HG02852 (cell line): ENCODE measurements around the gene CCDC27.
"Not testable (repeated sequence)": the region's sequence is repeated elsewhere in the genome, so short reads cannot be mapped to it uniquely, and the experiment has no call there.

Source experiments
- ATAC-seq: cut with Tn5 transposase; IDR thresholded peaks from one replicate; pipeline ENCODE4 v1.9.1; 2021; ENCODE audit warnings: mild to moderate bottlenecking, moderate library complexity; ENCODE audit not compliant: unreplicated experiment

The CCDC27 gene

DNA sequence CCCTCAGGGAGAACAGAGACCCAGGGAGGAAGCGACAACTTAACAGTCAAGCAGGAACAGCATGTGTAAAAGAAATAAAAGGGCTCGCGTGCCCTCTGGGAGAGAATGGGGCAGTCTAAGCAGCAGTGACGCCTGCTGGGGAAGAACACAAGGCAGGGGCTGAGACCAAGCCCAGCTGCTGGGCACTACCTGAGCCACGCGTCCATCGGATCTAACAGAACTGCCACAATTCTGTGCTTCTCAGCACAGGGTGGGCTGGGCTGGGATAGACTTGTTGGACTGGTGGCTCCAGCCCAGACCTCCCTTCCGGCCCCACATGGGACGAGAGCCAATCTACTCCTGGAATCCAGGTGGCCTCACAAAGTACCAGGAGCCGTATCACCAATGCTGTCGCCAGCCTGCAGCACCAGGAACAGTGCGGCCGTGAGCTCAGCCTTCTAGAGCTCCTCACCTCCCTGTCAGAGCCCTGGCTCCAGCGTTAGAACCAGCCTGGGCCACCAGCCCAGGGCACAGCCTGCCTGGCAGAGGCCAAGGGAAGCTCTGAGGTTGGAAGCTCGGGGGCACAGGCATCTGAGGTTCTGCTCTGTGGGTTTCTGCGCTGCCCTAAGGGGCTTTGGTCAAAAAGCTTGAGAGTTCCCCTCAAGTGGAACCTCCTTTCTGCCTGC, 36.6 kb downstream of the CCDC27 start:
- ATAC-seq = no peak

DNA sequence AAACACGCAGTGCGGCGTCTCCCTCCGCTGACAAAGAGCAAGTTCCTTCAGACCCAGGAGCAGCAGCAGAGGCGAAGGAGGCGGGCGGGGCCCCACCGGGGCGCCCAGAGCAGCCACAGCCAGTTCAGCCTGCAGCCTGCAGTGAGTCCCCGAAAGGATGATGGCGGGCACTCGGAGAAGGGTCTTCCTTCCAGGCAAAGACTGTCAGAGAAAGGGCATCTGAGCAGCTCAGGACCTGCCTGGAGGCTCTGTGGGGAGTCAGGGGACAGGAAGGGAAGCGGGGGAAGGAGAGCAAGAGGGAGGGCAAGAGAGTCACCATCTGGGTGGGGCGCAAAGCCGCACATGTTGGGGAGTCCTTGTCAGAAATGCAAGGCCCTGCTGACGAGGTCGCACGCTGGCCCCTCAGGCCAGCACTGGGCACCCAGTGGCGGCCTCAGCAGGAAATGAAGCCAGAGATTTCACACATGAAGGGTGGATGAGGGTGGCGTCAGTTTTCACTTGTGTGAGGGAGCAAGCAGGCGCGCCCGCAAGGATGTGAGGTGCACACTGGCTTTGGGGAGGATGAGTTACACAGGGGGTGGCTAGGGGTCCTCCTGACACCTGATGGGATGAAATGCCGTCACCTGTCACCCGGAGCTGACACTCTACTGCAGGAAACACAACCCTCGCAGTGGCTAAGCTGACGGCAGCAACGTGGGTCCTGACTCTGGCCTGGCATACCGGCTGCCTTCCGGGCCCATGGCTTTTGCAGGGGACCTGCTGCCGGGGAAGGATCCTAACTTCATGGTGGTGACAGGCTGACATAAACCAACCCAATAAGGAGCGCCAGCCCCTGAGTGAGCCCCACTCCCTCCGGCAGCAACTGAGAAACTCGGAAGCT, 37.4 kb downstream of the CCDC27 start:
- ATAC-seq = no peak

DNA sequence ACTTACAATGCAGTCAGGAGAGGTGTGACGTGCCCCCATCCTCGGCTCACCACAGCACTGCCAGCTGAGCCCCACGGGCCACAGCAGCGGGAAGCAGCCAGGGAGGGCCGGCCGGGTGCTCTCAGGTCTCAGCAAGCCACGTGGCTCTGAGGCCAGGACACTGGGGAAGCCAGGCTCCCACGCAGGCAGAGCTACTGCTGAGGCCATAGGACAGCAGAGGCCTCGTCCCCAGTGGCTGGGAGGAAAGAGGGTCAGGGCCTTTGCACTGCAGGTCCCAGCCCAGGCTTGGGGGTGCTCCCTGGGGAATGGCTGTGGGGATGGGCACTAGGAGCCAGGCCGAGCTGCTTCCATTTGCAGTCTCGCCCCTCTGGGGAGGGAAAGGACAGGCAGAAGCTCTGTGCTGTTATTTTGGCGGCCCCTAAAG, 38.3 kb downstream of the CCDC27 start:
- ATAC-seq = no peak

DNA sequence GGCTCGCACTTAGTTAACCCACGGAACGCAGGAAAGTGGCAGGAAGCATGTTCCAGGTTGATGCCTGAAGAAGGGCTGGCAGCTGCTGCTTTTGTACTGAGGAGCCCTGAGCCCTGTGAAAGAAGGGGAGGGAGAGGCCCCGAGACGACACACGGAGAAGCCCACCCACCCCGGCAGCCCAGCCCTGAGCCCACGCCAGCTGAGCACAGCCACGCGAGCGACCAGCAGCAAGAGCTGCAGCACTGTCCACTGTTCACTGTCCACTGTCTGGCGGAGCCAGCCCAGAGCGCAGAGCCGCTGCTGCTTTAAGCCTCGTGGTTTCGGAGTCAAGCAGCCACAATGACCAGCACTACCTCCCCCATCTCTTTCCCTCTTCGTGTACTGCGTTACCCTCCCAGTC, 38.7 kb downstream of the CCDC27 start:
- no peak for ATAC-seq

DNA sequence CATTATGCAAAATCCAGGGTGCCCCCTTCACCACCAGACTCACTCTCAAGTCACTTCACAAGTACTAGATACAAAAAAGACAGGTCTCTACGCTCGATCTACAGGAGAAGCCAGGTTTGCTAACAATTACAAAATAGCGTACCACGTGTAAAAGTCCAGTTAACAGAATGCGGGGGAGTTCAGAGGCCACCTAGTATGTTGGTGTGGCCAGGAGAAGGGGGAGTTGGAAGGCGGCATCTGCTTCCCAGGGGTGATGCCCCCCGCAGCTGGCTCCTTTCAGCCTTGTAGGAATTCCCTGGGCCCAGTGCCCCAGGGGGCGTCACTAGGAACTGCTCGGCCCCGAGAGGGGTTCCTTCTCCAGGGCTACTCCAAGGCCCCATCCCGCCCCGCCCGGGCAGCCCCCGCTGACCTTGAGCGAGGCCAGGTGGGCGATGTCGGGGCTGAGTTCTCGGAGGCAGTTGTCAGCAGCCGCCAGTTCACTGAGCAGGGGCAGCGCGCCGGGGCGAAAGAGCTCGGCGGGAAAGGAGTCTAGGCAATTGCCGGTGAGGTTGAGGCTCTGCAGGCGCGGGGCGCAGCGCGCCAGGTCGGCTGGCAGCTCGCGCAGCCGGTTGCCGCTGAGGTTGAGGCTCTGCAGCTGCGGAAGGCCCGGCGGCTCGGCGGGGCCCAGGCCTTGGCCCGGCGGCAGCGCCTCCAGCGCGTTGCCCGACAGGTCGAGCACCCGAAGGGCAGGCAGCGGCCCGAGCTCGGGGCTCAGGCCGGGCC, 43.4 kb downstream of the CCDC27 start:
- ATAC-seq = peak; percentile 5

DNA sequence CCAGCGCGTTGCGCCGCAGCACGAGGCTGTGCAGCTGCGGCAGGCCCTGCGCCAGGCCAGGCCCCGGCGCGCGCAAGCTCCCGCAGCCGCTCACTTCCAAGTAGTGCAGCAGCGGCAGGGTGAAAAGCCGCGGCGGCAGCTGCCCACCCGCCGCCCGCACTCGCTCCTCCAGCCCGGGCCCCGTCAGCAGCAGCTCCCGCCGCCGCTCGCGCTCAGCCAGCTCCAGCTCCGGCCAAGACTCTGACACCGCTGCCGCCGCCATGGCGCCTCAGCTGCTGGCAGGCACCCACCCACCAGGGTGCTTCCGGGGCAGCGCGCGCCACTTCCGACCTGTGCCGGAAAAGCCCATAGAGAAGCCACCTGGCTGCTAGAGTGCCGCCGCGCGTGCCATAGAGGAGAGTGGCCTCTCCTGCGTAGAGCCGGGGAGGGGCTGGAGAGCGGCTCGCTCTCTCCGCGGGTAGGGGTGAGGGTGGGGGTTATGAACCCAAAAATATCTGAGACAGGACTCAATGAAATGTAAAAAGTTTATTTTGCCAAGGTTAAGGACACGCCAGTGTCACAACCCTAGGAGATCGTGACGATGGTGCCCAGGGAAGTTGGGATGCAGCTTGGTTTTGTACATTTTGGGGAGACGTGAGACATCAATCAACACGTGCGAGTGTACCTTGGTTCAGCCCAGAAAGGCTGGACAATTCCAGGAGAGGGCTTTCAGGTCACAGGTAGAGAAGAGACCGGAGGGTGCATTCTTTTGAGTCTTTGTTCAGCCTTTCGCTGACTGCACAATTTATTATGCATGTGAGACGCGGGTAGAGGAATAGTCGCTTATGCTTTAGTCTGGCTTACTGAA, 44.2 kb downstream of the CCDC27 start, which contains the start of gene LRRC47:
Gene LRRC47 (minus strand): TSS at position 284 of the 847 bp plus-strand sequence. CDS start 22 bp downstream, at position 262.
- peak; percentile 94 for ATAC-seq

DNA sequence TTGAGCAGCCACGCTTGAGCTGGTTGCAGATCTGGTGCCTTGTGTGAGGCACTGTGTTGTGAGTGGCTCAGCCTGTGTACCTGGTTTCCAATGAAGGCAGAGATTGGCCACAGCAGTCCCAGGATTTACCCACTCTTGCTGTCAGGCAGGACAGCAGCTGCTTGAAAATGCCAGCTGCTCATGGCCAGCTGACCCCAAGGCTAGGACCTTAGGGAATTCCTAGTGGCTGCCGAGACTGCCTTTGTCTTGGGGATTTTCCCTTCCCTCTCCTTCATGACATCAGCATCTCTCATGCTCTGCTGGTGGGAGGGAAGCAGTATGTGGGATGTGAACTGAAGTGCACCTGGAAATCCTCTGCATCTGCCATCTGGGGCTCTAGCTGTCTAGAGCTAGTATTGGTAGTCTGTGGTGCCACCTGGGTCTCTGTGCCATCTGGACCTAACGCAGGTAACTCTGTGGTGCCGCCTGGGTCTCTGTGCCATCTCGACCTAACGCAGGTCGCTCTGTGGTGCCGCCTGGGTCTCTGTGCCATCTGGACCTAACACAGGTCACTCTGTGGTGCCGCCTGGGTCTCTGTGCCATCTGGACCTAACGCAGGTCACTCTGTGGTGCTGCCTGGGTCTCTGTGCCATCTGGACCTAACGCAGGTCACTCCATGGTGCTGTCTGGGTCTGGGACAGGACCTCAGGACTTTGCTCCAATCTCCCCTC, 47.9 kb downstream of the CCDC27 start:
- no peak for ATAC-seq

DNA sequence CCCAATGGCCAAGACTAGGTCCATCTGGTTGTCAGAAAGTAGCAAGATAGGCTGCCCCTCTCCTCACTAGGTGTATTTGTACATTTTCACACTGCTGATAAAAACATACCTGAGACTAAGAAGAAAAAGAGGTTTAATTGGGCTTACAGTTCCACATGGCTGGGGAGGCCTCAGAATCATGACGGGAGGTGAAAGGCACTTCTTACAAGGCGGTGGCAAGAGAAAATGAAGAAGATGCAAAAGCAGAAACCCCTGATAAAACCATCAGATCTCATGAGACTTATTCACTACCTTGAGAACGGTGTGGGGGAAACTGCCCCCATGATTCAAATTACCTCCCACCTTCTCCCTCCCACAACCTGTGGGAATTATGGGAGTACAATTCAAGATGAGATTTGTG, 48.5 kb downstream of the CCDC27 start:
- ATAC-seq = not testable (repeated sequence)

DNA sequence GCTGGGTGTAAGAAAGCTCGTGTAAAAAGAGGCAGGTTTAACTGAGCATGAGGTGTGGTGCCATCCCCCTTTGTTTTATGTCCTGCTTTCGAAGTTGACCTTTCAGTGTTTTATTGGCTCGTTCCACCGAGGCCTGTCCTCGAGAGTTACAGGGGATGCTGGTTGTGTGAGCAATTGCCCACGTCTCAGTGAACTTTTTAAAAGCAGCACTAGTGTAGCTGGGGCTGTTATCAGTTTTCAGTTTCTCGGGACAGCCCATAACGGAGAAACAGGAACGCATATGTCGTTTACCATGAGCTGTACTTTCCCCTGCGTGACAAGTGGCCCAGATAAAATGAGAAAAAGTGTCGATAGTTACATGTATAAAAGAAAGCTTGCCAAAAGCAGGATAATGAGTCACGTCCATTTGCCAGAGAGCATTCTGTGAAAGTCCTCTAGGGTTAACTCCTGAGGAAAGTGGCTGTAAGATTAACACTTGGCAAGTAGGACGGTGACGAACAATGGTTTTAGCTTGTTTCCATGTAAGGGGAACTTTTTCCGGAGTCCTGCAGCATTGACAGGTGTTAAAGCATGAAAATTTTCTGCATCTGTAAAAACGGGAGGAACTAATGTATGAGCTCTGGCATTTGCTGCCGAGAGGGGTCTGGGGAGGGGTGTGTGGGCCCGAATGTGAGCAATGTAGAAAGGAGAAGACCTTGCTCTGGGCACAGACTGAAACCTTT, 51.8 kb downstream of the CCDC27 start:
- no peak for ATAC-seq

DNA sequence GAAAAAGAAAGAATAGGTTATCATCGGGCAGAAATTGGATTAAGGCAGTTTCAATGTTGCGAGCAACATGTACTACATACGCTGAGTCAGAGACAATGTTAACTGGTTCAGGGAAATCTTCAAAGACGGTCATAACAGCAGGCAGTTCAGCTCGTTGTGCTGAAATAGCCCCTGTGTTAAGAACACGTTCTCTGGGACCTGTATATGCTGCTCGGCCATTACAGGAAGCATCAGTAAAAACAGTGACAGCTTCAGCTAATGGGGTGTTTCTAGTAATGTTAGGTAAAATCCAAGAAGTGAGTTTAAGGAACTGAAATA, 52.3 kb downstream of the CCDC27 start:
- not testable (repeated sequence) for ATAC-seq

DNA sequence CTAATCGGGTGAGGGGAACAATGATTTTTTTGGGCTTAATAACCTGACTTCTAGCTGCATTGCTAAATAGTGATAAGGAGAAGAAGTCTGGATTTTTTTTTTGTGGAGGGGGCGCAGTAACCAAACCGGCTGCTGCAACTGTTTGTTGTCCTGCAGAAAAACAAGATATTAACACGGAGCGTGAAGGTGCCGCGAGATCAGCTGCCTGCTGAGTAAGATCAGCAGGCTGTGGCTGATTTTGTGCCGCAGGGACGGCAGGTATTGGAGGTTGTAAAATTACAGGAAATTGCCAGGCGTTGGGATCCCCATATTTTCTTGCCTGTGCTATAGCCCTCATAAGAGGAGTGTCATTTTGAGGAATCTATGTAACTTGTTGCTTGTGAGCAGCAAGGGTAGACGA, 52.8 kb downstream of the CCDC27 start:
- ATAC-seq = no peak

DNA sequence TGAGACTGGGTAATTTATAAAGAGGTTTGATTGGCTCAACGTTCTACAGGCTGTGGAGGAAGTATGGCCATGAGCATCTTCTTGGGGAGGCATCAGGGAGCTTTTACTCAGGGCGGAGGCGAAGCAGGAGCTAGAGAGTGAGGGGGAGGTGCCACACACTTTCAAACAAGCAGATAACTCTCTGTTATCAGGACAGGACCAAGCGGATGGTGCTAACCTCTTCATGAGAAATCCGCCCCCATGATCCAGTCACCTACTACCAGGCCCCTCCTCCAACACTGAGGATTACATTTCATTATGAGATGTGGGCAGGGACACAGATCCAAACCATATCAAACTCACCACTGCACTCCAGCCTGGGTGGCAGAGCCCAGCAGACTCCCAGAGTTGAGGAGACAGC, 55.5 kb downstream of the CCDC27 start:
- no peak for ATAC-seq

DNA sequence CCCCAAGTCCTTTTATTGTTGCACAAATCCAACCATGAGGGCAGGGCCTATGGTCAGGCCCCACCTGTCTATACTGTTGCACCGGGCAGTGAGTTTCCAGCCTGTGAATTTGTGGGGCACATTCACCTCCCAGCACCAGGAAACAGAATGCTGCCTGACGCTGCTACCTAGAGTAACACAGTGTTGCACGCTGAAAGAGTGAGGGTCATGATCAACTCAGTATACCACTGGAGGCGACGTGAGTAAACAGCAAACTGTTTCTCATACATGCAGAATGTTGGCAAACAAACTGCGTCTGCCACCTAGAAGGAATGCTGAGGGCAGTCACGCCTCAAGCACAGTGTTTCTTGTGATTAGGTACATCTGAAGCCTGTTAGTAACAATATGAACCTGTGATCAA, 57.4 kb downstream of the CCDC27 start:
- no peak for ATAC-seq

DNA sequence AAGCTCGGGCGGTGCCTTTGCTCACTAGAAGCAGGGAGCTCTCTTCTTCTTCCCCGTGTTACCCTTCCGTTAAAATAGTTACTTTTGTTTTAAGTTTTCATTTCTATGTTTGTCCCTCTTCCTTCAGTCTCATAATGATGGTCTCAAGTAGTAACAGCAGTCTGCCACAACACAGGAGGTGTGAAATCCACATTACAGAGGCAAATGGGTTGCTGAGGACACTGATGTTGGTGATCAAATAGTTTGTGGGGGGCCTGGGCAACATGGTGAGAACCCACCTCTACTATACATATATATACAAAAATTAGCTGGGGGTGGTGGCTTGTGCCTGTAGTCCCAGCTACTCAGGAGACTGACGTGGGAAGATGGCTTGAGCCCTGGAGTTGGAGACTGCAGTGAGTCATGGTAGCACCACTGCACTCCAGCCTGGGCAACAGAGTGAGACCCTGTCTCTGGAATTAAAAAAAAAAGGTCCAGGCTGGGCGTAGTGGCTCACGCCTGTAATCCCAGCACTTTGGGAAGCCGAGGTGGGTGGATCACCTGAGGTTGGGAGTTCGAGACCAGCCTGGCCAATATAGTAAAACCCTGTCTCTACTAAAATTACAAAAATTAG, 58.0 kb downstream of the CCDC27 start:
- not testable (repeated sequence) for ATAC-seq

DNA sequence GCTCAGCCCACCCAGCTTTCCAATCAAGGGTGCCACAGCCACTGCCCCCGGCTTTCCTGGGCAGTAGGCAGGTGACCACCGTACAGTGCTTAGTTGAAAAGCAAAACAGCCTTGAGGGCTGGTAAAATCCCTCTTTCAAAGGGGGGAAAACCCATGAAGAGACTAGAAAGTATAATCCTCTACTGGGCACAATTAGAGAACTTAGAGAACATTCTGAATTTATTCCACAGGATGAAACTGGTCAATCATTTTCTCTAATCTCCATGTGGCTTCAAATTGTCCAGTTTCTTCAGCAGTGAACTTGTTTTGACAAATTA, 59.3 kb downstream of the CCDC27 start:
- no peak for ATAC-seq

DNA sequence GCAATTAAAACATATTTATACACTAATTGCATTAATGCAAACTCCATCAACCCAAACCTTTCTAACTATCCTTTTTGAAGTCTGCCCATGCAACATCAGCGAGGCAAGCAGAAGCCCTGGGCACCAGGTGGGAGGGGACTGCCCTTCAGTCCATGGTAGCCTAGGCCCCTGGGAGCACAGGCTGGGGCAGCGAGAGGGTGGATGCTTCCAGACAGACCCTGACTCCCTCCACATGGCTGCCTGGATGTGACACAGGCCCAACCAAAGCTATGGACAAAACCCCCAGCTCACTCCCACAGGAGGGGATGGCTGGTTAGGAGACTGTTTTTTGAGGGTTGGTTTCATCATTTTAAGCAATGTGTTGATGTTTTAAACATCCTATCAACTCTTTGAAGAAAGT, 61.8 kb downstream of the CCDC27 start:
- ATAC-seq = no peak

DNA sequence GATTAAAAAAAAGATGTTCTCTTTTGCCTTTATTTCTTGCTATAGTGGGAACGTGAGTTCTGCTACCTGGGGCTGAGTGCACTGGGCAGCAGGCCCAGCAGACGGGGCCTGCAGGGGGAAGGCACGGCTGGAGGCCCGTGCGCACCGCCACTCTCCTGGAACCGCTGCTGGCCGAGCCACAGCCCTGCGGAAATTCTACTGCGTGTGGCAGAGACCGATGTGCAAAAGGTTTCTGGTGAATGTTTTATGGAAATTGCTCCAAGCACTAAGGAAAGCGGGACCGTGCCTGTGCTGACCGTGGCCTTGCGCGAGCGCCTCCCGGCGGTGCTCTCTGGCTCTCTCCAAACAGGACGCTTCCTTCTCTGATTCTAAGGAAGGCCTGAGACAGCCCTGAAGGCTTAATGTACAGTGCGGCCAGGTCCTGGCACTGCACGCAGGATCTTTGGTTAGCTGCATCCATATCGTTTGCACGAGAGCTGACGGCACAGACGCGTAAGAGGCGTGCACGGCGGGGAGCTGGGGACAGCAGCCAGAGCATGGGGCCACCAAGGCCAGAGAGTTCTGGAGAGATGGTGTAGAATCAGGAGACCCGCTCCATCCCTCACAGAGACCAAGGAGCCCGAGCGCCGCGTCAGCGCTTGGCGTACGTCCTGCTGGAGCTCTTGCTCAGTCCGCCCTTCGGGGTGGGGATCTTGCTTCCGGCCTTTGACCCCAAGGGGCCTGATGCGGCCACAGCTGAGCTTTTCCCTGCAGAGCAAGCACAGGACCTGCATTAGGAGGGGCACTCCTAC, 62.7 kb downstream of the CCDC27 start:
- ATAC-seq = no peak
